CD14-positive monocyte (primary cell): ENCODE results near the gene NEMF. TPM values are rescaled to one million over a fixed set of nuclear protein-coding genes. Genes with fewer than 3 reads are reported as not detected.
A peak's percentile ranks its signal among the peaks of the same experiment; 100 is the strongest.

ENCODE experiments used
- DNase-seq, 3 donors: peaks; one replicate each; pipeline ENCODE4 v3.0.0-alpha.2; 2011 to 2022
- H2AFZ ChIP-seq: 2 replicates; pipeline ENCODE4 v1.6.0; 2012; ENCODE audit warnings: mild to moderate bottlenecking, low read depth, low read length, inconsistent platforms; ENCODE audit not compliant: insufficient read depth, poor library complexity, severe bottlenecking
- H3K27ac ChIP-seq, 2 donors: 1 replicate in 1 of 2; 2 replicates in 1 of 2; pipeline ENCODE4 v1.5.1; 2012 to 2013; ENCODE audit warnings: low read length in 2 of 2, control low read depth in 1 of 2, inconsistent platforms in 1 of 2, low read depth in 1 of 2, mild to moderate bottlenecking in 1 of 2
- H3K27me3 ChIP-seq, 2 donors: one replicate each; pipeline versions ENCODE4 v1.6.0 to v1.6.1; 2011 to 2013; ENCODE audit warnings: low read length in 2 of 2; ENCODE audit not compliant: control insufficient read depth in 2 of 2, insufficient read depth in 2 of 2
- H3K36me3 ChIP-seq, 2 donors: replicated peaks in 1 of 2; 1 replicate in 1 of 2; 2 replicates in 1 of 2; pipeline versions ENCODE4 v1.5.1 to v1.6.1; 2012 to 2013; ENCODE audit warnings: low read length in 2 of 2, control low read depth in 1 of 2, inconsistent platforms in 1 of 2, mild to moderate bottlenecking in 1 of 2; ENCODE audit not compliant: insufficient read depth in 2 of 2, control insufficient read depth in 1 of 2
- H3K4me1 ChIP-seq, 2 donors: 1 replicate in 1 of 2; 2 replicates in 1 of 2; pipeline versions ENCODE4 v1.5.1 to v1.6.1; 2012 to 2013; ENCODE audit warnings: low read length in 2 of 2, control low read depth in 1 of 2, inconsistent platforms in 1 of 2, mild to moderate bottlenecking in 1 of 2, moderate library complexity in 1 of 2; ENCODE audit not compliant: insufficient read depth in 2 of 2, control insufficient read depth in 1 of 2
- H3K4me2 ChIP-seq: replicated peaks from 2 replicates; pipeline ENCODE3; 2012; ENCODE audit warnings: low read length, moderate library complexity, mild to moderate bottlenecking; ENCODE audit not compliant: poor library complexity, severe bottlenecking; ENCODE audit errors: extremely low read depth
- H3K4me3 ChIP-seq, 3 experiments: fragments of 200-600 bp in 1 of 3; sonication (generic) in 1 of 3; replicated peaks in 1 of 3; 1 replicate in 2 of 3; 2 replicates in 1 of 3; pipeline ENCODE4 v1.5.1; 2011 to 2013; ENCODE audit warnings: low read length in 3 of 3, mild to moderate bottlenecking in 3 of 3, control low read depth in 2 of 3, low read depth in 2 of 3, inconsistent platforms in 1 of 3, moderate library complexity in 1 of 3
- H3K79me2 ChIP-seq: 2 replicates; pipeline ENCODE4 v1.6.0; 2012; ENCODE audit warnings: mild to moderate bottlenecking, control low read depth, inconsistent platforms, low read length, moderate library complexity; ENCODE audit not compliant: insufficient read depth
- H3K9ac ChIP-seq: 2 replicates; pipeline ENCODE4 v1.6.0; 2017; ENCODE audit warnings: low read length, mild to moderate bottlenecking; ENCODE audit not compliant: insufficient read depth, poor library complexity, severe bottlenecking
- H3K9me3 ChIP-seq, 2 donors: replicated peaks in 1 of 2; 1 replicate in 1 of 2; 2 replicates in 1 of 2; pipeline versions ENCODE4 v1.5.1 to v1.6.1; 2012 to 2013; ENCODE audit warnings: low read length in 2 of 2, control low read depth in 1 of 2; ENCODE audit not compliant: control insufficient read depth in 1 of 2, insufficient read depth in 1 of 2
- H4K20me1 ChIP-seq: 2 replicates; pipeline ENCODE4 v1.6.0; 2012; ENCODE audit warnings: mild to moderate bottlenecking, low read length, control low read depth, moderate library complexity; ENCODE audit not compliant: insufficient read depth
- H3K27ac Mint-ChIP-seq, 7 donors: one replicate each; pipeline ENCODE4 v1.8.0; 2020; ENCODE audit warnings: mild to moderate bottlenecking in 7 of 7, mixed read lengths in 7 of 7, moderate library complexity in 6 of 7, inconsistent platforms in 2 of 7
- H3K27me3 Mint-ChIP-seq, 3 donors: one replicate each; pipeline ENCODE4 v1.8.0; 2021 to 2022; ENCODE audit warnings: low read depth in 3 of 3, mild to moderate bottlenecking in 3 of 3, mixed read lengths in 3 of 3, moderate library complexity in 3 of 3, inconsistent platforms in 1 of 3
- H3K36me3 Mint-ChIP-seq, 2 donors: one replicate each; pipeline ENCODE4 v1.8.0; 2020; ENCODE audit warnings: mixed read lengths in 2 of 2, inconsistent platforms in 1 of 2, mild to moderate bottlenecking in 1 of 2
- H3K4me1 Mint-ChIP-seq: one replicate; pipeline ENCODE4 v1.8.0; 2020; ENCODE audit warnings: mild to moderate bottlenecking, mixed read lengths
- H3K4me3 Mint-ChIP-seq, 2 donors: one replicate each; pipeline ENCODE4 v1.8.0; 2020; ENCODE audit warnings: mild to moderate bottlenecking in 2 of 2, mixed read lengths in 2 of 2, moderate library complexity in 1 of 2
- H3K9me3 Mint-ChIP-seq, 7 donors: one replicate each; pipeline ENCODE4 v1.8.0; 2020 to 2022; ENCODE audit warnings: mixed read lengths in 7 of 7, mild to moderate bottlenecking in 6 of 7, moderate library complexity in 6 of 7, inconsistent platforms in 2 of 7
- WGBS: methylation state at CpG from one replicate; pipeline ENCODE4 v1.1.5; 2013; ENCODE audit warnings: missing lambda C conversion rate; ENCODE audit not compliant: insufficient coverage; 5-methylcytosine and 5-hydroxymethylcytosine counted together
- intact Hi-C, 2 donors: fragments of 100-400 bp; cut with micrococcal nuclease; formaldehyde crosslinking; loops; one replicate each; pipeline versions ENCODE4 v1.15.0 to v1.15.1; 2023
- polyA plus RNA-seq, 3 donors: library from polyadenylated mRNA; depleted of rRNA in 1 of 3; unstranded in 2 of 3; stranded (reverse) in 1 of 3; fragments of 300-500 nt in 2 of 3; fragments of >200 nt in 1 of 3; fragmentation: Illumina TruSeq in 2 of 3; gene quantifications; 1 replicate in 2 of 3; 2 replicates in 1 of 3; pipeline ENCODE4 v1.2.3, GENCODE V29; 2012 to 2021
- TF ChIP-seq, protein P1 (sequence below): fragments of 200-600 bp; IDR thresholded peaks from one replicate; pipeline ENCODE4 v1.8.0; 2022; ENCODE audit warnings: antibody characterized with exemption, mild to moderate bottlenecking

Gene NEMF
- polyA plus RNA-seq, 3 donors = 18.3 to 27.6 (median 22.2) TPM

DNA sequence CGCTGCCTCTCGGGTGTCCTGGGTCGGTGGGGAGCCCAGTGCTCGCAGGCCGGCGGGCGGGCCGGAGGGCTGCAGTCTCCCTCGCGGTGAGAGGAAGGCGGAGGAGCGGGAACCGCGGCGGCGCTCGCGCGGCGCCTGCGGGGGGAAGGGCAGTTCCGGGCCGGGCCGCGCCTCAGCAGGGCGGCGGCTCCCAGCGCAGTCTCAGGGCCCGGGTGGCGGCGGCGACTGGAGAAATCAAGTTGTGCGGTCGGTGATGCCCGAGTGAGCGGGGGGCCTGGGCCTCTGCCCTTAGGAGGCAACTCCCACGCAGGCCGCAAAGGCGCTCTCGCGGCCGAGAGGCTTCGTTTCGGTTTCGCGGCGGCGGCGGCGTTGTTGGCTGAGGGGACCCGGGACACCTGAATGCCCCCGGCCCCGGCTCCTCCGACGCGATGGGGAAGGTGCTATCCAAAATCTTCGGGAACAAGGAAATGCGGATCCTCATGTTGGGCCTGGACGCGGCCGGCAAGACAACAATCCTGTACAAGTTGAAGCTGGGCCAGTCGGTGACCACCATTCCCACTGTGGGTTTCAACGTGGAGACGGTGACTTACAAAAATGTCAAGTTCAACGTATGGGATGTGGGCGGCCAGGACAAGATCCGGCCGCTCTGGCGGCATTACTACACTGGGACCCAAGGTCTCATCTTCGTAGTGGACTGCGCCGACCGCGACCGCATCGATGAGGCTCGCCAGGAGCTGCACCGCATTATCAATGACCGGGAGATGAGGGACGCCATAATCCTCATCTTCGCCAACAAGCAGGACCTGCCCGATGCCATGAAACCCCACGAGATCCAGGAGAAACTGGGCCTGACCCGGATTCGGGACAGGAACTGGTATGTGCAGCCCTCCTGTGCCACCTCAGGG is 41.0 kb upstream of the NEMF start:
- no peaks in the 10 kb centered on the region for H3K27me3 ChIP-seq
- H3K27me3 Mint-ChIP-seq = peaks cover 0 to 8% (median 0%) of the 10 kb centered on the region in 3 donors
- peaks cover 66% of the 10 kb centered on the region for H3K79me2 ChIP-seq
- H3K27ac ChIP-seq = peak overlapping the region; percentile 99
- under 1% methylated on average over 85 of the region's 85 CpGs for WGBS
- H3K4me3 ChIP-seq = peak overlapping the region; percentile 93 to 100 (median 99)
- peaks cover 25% of the 10 kb centered on the region for H3K4me1 Mint-ChIP-seq
- H3K4me2 ChIP-seq = peak overlapping the region; percentile 76
- no peaks in the 10 kb centered on the region for H3K9me3 ChIP-seq
- peak overlapping the region; percentile 99 for H3K9ac ChIP-seq
- H2AFZ ChIP-seq = peak overlapping the region; percentile 83
- intact Hi-C loops = loop anchor here (2.0 to 10.0 kb wide), 4 partner anchors 31 to 211 kb away; no protein-coding TSS in a partner anchor
- peaks cover 26 to 51% of the 10 kb centered on the region in 2 donors for H3K4me1 ChIP-seq
- H3K9me3 Mint-ChIP-seq = no peaks in the 10 kb centered on the region
- peaks cover 55% of the 10 kb centered on the region for H4K20me1 ChIP-seq
- H3K36me3 ChIP-seq = peaks cover 7 to 8% of the 10 kb centered on the region in 2 donors
- TF ChIP-seq, protein P1, sequence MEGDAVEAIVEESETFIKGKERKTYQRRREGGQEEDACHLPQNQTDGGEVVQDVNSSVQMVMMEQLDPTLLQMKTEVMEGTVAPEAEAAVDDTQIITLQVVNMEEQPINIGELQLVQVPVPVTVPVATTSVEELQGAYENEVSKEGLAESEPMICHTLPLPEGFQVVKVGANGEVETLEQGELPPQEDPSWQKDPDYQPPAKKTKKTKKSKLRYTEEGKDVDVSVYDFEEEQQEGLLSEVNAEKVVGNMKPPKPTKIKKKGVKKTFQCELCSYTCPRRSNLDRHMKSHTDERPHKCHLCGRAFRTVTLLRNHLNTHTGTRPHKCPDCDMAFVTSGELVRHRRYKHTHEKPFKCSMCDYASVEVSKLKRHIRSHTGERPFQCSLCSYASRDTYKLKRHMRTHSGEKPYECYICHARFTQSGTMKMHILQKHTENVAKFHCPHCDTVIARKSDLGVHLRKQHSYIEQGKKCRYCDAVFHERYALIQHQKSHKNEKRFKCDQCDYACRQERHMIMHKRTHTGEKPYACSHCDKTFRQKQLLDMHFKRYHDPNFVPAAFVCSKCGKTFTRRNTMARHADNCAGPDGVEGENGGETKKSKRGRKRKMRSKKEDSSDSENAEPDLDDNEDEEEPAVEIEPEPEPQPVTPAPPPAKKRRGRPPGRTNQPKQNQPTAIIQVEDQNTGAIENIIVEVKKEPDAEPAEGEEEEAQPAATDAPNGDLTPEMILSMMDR = no peak
- peak overlapping the region; percentile 93 to 97 for H3K4me3 Mint-ChIP-seq
- peaks cover 38% of the 10 kb centered on the region in 2 donors for H3K36me3 Mint-ChIP-seq
- DNase-seq = peak; percentile 46 to 63 (median 63)
- peak overlapping the region; percentile 95 to 100 (median 99) for H3K27ac Mint-ChIP-seq

DNA sequence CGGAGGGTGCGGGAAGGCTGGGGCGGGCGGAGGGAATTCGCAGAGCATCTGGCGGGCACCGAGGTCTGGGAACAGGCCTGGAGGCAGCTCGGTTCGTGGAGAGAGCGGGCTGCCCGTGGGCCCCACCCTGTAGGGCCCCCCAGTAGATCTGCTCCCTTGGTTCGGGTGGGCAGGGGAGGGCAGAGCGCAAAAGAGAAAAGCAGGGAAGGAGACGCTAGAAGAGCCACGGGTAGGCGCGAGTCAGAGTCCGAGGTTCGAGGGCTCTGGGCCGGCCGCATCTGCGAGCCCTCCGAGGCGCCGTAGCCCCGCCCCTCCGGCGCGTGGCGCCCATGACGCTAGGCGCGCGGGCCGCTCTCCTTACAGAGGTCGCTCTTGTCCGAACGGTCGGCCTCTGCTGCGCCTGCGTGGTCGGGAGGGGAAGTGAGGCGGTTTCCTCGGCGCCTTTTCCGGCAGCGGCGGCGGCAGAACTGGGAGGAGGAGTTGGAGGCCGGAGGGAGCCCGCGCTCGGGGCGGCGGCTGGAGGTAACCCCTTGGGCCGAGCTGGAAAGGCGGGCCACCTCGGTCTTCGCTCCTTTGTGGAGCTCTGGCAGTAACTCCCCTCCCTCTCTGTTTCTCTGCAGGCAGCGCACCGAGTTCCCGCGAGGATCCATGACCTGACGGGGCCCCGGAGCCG is 40.2 kb upstream of the NEMF start, which contains the start of gene ARF6:
ARF6 (plus strand) TSS at position 447 of the 673 bp plus-strand sequence. CDS start 655 bp downstream, outside the sequence.
- Histone ChIP-seq H3K9me3 (no peaks in the 10 kb centered on the region), H3K9ac (peak within 1 kb of the TSS; percentile 99), H4K20me1 (peaks cover 47% of the 10 kb centered on the region), H3K36me3 (peaks cover 7 to 8% of the 10 kb centered on the region in 2 donors), H3K27ac (peak within 1 kb of the TSS; percentile 99), H3K4me2 (peak within 1 kb of the TSS; percentile 76), H3K4me1 (peaks cover 20 to 44% of the 10 kb centered on the region in 2 donors), H3K27me3 (no peaks in the 10 kb centered on the region), H3K79me2 (peaks cover 58% of the 10 kb centered on the region), H3K4me3 (peak within 1 kb of the TSS; percentile 93 to 100 (median 99)), H2AFZ (peak within 1 kb of the TSS; percentile 83)
- intact Hi-C loops = loop anchor here (2.0 to 10.0 kb wide), 4 partner anchors 30 to 212 kb away; no protein-coding TSS in a partner anchor
- Mint-ChIP-seq H3K36me3 (peaks cover 31 to 35% of the 10 kb centered on the region in 2 donors), H3K27me3 (peaks cover 0 to 9% (median 0%) of the 10 kb centered on the region in 3 donors), H3K9me3 (no peaks in the 10 kb centered on the region), H3K4me3 (peak within 1 kb of the TSS; percentile 93 to 97), H3K4me1 (peaks cover 18% of the 10 kb centered on the region), H3K27ac (peak within 1 kb of the TSS; percentile 95 to 100 (median 99))
- under 1% methylated on average over 59 of the region's 66 CpGs for WGBS
- DNase-seq = peak; percentile 96 to 98 (median 97)
- TF ChIP-seq, protein P1 = no peak
